GM18868 (cell line): ENCODE measurements around the gene NUDT8.
"Not testable (repeated sequence)": the region's sequence is repeated elsewhere in the genome, so short reads cannot be mapped to it uniquely, and the experiment has no call there.

Experiments
- ATAC-seq: cut with Tn5 transposase; IDR thresholded peaks from one replicate; pipeline ENCODE4 v1.9.1; 2021; ENCODE audit warnings: mild to moderate bottlenecking, moderate library complexity; ENCODE audit not compliant: unreplicated experiment

The NUDT8 gene

GRCh38 chr11:67642173-67643120 lies 12.7 kb upstream of the NUDT8 start:
- ATAC-seq: no peak

DNA sequence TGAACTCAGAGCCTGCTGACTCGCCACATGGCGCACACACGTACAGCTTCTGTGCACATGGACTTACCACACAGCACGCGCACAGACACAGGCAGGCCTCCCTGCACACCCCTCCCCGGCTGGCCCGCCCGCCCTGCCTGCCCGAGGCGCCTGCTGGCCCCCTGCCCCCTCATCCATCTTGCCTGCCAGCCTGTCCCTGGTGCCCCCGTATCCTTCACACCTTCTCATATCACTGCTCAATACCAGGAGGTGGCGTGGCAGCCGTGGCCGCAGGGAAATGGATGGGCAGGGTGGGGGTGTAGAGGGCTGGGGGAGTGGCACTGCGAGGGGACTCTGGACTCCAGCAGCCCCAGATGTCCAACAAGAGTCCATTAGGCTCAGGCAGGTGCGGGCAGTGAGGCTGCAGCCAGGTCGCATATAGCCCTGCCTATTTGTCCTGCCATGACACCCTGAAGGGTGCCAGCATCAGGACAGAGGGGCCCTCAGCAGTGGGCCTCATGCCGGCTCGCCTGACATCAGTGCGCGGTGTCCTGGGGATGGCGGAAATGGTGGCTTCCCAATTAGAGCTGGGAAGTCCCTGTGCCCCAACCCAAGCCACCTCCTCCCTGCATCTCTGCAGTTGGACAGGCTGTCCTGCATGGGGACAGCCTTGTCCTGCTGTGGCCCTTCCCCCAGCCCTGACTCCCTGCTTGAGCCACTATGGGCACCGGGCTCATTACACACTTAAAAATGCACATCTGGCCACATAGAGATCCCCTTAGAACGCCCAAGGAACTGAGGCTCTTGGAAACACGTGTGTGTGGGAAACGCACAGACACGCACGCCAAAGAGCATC lies 11.8 kb upstream of the NUDT8 start:
- no peak for ATAC-seq

GRCh38 chr11:67640758-67641337 lies 11.1 kb upstream of the NUDT8 start:
- ATAC-seq: no peak

DNA sequence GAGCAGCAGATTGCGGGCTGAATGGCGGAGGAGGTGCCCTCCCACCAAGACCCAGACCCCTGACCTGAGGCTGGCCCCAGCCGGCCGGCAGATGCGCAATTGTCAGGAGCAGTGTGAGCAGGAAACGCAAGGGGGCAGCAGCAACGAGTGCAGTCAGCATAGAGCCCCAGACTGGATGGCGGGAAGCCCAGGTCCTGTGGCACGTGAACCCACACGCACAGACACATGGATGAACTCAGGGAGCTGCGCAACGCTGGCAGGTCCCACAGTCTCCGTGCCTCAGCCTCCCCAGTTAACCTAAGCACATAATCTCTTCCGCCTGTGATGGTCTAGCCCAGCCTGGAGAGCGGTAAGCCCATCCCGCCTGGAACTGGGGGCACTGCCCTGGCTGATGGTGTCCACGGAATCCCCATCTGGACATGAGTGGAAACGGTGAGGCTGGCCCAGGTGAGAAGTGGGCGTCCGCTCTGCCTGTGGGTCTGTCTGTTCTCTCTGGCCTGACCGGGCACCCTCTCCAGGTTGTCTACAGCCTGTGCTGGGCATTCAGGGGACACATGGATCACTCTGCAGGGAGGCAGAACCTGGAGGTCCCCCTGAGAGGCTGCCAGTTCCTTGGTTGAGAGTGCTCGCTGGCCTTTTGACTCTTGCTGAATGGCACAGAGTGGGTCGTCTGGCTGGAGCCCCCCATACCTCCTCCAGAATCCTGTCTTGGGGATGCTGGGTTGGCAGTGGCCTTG lies 10.5 kb upstream of the NUDT8 start:
- ATAC-seq: no peak

GRCh38 chr11:67639438-67639859 lies 9.7 kb upstream of the NUDT8 start, which contains the start of gene TBX10:
TSS of gene TBX10 (minus strand) at chr11:67639763. CDS start at chr11:67639472, 291 bp downstream.
- ATAC-seq: no peak

- ATAC-seq: no peak
Measured at GRCh38 chr11:67638535-67639437, 9.0 kb upstream of the NUDT8 start.

GRCh38 chr11:67637441-67637840 lies 7.7 kb upstream of the NUDT8 start:
- ATAC-seq: not testable (repeated sequence)

- no peak for ATAC-seq
Measured at GRCh38 chr11:67636962-67637361, 7.2 kb upstream of the NUDT8 start.

DNA sequence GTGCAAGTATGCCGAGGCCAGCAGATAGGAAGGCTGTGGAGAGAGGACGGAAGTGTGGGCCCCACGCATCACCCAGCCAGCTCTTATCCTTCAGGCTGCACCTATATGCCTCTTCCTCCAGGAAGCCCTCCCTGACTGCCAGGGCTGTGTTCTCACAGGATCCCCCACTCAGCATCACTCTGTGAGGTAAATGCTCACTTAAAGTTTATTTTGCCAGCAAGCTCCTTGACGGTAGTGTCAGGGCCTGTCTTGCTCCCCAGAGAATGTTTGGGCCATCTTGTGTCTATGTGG lies 5.4 kb upstream of the NUDT8 start:
- no peak for ATAC-seq

DNA sequence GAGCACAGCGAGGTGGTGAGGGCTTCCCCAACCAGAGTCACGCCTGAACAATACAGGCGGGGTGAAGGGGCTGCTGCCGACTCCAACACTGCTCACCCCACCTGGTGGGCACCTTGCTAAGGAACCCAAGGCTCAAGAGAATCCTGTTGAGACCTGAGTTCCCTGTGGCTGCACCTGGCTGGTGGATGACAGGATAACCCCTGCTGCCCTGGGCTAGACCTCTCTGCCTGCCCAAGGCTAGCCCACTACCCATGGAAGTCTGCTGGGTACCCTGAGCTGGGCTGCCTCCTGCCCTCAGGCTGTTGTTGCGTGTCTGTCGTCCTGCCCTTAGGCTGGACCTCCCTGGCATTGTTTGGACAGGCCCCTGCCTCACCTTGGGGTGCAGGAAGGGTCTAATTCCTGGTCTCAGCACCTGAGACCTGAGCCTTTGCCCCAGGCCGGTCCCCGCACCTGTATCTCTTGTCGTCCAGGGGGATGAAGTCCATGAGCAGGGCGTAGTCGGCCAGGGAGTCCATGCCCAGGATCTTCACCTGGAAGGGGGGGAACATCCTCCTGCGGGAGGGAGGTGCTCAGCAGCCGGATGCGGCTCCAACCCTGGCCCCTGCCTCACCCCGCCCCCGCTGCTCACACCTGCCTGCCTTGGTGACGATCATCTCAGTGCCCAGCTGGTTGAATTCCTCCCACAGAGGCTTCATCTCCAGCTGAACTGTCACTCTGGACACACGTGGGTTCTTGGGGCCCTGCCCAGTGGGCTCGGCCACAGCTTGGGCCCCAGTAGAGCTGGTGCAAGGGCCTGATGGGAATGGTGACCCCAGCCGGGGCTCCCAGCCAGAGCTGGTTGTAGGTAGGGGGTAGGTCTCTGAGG lies 4.9 kb upstream of the NUDT8 start:
- no peak for ATAC-seq

- no peak for ATAC-seq
Measured at GRCh38 chr11:67633758-67634365, 4.1 kb upstream of the NUDT8 start.

- no peak for ATAC-seq
Measured at GRCh38 chr11:67632982-67633755, 3.4 kb upstream of the NUDT8 start.

DNA sequence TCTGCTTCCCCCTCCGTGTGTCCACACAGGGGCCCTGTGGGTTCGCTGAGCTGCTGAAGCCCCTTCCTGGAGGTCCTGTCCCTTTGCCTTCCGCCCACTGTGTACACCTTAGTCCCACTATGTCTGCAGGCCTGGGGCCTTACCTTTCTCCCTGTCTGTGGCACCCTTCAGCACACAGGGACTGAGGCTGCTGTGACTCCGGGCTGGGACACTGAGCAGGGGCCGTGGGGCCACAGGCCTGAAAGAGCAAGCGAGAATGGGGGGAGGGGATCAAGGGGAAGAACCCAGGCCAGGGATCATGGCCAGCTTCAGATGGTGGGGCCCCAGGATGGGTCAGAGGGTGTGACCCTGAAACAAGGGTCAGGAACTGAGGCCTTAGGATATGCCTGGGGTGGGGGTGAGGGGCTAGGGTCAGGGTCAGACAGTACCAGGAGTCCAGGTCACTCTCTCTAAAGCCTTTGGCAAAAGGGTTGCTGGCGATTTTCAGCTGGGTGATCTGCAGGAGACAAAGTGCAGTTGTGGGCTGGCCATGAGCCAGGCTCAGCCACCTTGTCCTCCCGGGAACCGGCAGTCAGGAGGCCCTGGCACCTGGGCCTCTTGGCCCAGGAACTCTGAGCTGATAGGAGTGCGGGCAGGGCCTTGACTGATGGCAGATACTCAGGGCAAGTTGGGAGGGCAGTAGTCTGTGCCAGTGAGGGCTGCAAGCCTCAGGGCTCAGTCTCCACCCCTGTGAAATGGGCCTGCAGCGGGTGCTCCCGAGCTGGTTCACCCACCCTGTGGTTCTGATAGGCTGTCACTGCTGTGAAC lies 2.6 kb upstream of the NUDT8 start:
- ATAC-seq: no peak

- no peak for ATAC-seq
Measured at GRCh38 chr11:67631853-67632174, 2.1 kb upstream of the NUDT8 start.

- ATAC-seq: no peak
Measured at GRCh38 chr11:67631411-67631810, 1.7 kb upstream of the NUDT8 start.

GRCh38 chr11:67630943-67631331 lies 1.2 kb upstream of the NUDT8 start:
- no peak for ATAC-seq
